Tibial nerve (tissue), 3 donors: Measurements from ENCODE around the gene CTXN3.

ENCODE experiments used
- EP300 ChIP-seq, 2 donors: sonication (generic); formaldehyde crosslinking; IDR thresholded peaks; one replicate each; pipeline ENCODE4 v1.6.1; 2017; ENCODE audit warnings: antibody characterized with exemption in 2 of 2, mild to moderate bottlenecking in 1 of 2
- POLR2A ChIP-seq, 2 donors: fragments of 450-650 bp; IDR thresholded peaks; one replicate each; pipeline ENCODE4 v1.6.1; 2017; ENCODE audit warnings: antibody characterized with exemption in 2 of 2, mild to moderate bottlenecking in 2 of 2, moderate library complexity in 2 of 2

DNA sequence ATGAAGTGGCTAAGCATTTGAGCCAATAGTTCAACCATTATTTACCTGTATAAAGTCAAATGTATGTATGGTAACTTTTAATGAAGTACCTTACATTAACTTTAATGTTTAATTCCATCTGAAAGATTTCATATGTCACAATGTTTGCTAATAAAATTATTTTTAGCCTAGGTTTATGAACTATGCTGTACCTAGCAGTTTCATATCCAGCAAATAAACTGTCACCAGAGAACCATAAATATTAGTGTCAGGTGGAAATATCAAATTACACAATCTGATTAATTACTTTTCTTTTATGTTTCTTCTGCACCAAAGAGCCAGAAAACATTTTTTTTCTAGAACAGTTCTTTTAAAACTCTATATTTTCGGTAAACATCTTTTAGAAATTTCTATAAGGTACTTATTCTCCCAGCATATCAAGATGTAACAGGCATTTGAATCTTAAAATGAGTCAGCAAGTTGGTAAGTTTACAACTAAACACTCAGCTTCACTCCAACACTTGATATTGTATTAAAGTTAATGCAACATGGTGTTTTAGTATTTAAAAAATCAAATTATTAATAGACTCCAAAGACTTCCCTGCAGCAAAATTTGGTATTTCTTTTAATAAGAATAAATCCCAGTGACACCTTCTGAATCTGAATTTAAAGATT lies 45.8 kb downstream of the CTXN3 start:
- TF ChIP-seq EP300 (IDR thresholded peaks at IDR 0.05) = no peak
- no peak for TF ChIP-seq POLR2A (IDR thresholded peaks at IDR 0.05)
